NCI-H2196 (cell line): ENCODE results near the gene MICU2.

Experiments used
- DNase-seq: peaks from one replicate; lab custom pipeline; 2025; ENCODE audit not compliant: unreplicated experiment; lab: John Stamatoyannopoulos, UW

The MICU2 gene

GRCh38 chr13:21504379-21504778 is 99.6 kb downstream of the MICU2 start:
- DNase-seq, result no peak

- DNase-seq, result no peak
These were observed 102.3 kb downstream of the MICU2 start for GRCh38 chr13:21501686-21502085.

GRCh38 chr13:21486322-21486721 is 117.6 kb downstream of the MICU2 start:
- DNase-seq, result no peak

GRCh38 chr13:21483748-21484147 is 120.2 kb downstream of the MICU2 start:
- DNase-seq, result no peak

- DNase-seq, result peak; percentile 25
These were observed 122.6 kb downstream of the MICU2 start for GRCh38 chr13:21481359-21481758.

- DNase-seq, result peak; percentile 56
These were observed 124.8 kb downstream of the MICU2 start for GRCh38 chr13:21478881-21479808.

- peak; percentile 78 for DNase-seq
These were observed 127.0 kb downstream of the MICU2 start for GRCh38 chr13:21476893-21477472.

GRCh38 chr13:21475115-21475514 is 128.9 kb downstream of the MICU2 start:
- no peak for DNase-seq

GRCh38 chr13:21470785-21471184 is 133.2 kb downstream of the MICU2 start:
- no peak for DNase-seq

- DNase-seq, result no peak
These were observed 137.4 kb downstream of the MICU2 start for GRCh38 chr13:21466527-21466926.

GRCh38 chr13:21465710-21466160 is 138.2 kb downstream of the MICU2 start:
- DNase-seq, result no peak

- DNase-seq, result no peak
These were observed 140.5 kb downstream of the MICU2 start for GRCh38 chr13:21463424-21463823.

GRCh38 chr13:21461131-21461530 is 142.8 kb downstream of the MICU2 start:
- no peak for DNase-seq

- DNase-seq, result peak; percentile 73
These were observed 144.9 kb downstream of the MICU2 start, which contains the start of gene ZDHHC20 for GRCh38 chr13:21458813-21459701. ZDHHC20 (minus strand) TSS chr13:21459303; CDS start chr13:21459171, 132 bp downstream.

- DNase-seq, result peak; percentile 13
These were observed 145.5 kb downstream of the MICU2 start for GRCh38 chr13:21458451-21458812.

GRCh38 chr13:21453387-21454081 is 150.4 kb downstream of the MICU2 start:
- DNase-seq, result no peak

GRCh38 chr13:21450936-21451335 is 153.0 kb downstream of the MICU2 start:
- DNase-seq, result no peak

GRCh38 chr13:21446656-21447055 is 157.3 kb downstream of the MICU2 start:
- no peak for DNase-seq

GRCh38 chr13:21445759-21446158 is 158.2 kb downstream of the MICU2 start:
- DNase-seq, result no peak

GRCh38 chr13:21443171-21443570 is 160.8 kb downstream of the MICU2 start:
- no peak for DNase-seq
